HUDEP-2 (cell line): Measurements from ENCODE around the gene SYMPK.

Experiments
- DNase-seq, 76 experiments: peaks; one replicate each; lab custom pipeline; 2025; ENCODE audit not compliant: unreplicated experiment in 76 of 76; lab: John Stamatoyannopoulos, UW

The SYMPK gene

DNA sequence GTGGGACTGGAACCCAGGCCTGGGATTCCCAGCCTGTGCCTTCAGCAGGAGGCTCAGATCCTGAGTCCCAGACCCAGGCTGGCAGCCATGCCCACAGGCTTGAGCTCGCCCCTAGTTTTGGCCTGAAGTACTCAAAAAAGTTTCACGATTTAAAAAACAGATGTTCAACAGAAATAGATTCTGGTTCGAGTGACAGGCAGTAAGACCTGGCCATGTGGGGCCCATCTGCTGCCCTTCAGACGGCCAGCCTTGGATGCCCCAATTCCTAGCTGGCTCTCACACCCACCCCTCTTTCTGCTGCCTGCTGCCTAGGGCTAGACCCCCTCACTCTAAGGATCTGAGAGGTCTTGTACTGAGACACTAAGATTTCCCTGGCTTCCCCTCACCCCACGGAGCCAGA is 77.8 kb downstream of the SYMPK start:
- DNase-seq, result no peak

DNA sequence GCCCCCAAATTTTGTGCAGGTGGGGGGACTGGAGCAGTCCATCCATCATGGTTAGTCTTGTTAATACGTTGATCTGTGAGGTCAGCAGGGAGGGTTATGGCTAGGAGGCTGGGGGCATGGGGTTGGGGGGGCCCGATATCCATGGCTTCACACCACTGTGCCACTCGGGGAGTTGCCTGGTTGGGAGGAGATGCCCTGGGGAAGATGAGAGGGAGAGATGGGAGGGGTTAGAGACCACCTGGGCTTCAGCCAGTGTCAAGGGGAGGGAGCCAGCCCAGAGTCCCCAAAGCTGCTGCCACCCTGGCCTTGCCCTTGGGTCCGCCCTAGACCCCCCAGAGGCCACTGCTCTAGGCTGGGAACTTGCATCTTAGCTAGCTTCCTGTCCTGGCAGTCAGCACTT is 78.9 kb downstream of the SYMPK start:
- no peak for DNase-seq

DNA sequence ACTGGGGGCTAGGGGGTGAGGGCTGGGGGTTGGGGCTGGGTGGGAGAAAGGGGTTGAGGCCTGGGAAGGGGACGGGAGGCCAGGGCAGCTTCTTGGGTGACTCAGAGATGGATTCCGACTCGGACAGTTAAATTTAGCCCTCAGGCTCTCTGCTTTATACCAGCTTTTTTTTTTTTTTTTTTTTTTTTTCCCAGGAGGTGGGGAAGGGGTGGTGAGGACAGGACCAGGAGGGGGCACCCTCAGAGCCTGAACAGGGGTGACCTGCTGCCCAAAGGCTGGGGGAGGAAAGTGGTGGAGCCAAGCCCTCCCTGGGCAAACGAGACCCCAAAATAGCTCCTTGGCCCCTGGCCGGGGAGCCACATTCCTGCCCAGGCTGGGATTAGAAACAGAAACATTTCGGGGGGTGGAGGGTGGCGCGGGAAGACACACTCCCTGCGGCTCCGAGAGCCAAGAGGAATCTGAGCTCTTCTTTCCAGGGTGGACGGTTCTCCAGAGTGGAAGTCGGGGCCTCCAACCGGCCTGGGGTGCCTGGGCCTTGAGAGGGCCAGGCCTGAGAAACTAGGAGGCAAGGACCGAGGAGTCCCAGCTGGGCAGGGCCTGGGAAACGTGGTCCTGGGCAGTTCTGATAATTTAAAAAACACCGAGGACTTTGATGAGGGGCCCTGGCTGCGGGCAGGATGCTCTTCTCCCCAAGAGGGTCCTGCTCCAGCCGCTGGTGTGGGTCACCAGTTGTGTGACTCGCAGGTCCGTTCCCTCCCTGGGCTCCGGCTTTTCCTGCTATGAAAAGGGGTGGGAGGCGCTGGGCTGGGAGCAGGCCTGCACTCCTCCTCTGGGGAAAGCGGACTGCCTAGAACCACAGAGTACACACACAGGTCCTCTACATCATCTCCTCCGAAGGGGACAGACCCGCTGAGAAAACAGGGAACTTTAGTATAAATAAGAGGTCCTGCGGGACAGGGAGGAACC is 79.8 kb downstream of the SYMPK start:
- no peak for DNase-seq

DNA sequence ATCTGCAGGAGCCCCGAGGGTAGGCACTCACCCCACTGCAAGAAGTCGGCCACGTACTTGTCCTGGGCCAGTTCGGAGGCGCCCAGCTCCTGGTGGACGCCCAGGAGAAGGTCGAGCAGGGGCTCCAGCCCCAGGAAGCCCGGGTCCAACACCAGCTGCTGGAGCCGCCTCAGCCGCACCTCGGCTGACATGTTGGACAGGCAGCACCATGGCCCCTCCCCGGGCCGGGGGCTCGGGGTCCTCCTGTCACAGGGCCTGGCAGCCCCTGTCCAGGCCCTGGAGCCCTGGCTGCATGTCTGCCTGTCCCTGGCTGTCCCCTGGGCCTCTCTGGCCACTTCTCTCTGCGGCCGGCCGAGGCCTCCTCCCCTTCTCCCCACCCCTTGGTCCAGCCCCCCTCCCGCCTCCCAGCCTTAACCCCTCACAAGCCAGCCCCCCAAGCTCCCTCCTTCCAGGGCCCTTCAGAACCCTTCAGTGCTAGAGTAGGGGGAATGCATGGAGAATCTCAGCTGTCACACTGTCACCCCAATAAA is 80.7 kb downstream of the SYMPK start, which contains the start of gene DMPK:
Gene DMPK, minus strand, starts transcription at position 329 of the 530 bp plus-strand sequence. Its CDS starts 138 bp downstream, at position 191.
- peak in 1 of 76 experiments; percentile 32 for DNase-seq

DNA sequence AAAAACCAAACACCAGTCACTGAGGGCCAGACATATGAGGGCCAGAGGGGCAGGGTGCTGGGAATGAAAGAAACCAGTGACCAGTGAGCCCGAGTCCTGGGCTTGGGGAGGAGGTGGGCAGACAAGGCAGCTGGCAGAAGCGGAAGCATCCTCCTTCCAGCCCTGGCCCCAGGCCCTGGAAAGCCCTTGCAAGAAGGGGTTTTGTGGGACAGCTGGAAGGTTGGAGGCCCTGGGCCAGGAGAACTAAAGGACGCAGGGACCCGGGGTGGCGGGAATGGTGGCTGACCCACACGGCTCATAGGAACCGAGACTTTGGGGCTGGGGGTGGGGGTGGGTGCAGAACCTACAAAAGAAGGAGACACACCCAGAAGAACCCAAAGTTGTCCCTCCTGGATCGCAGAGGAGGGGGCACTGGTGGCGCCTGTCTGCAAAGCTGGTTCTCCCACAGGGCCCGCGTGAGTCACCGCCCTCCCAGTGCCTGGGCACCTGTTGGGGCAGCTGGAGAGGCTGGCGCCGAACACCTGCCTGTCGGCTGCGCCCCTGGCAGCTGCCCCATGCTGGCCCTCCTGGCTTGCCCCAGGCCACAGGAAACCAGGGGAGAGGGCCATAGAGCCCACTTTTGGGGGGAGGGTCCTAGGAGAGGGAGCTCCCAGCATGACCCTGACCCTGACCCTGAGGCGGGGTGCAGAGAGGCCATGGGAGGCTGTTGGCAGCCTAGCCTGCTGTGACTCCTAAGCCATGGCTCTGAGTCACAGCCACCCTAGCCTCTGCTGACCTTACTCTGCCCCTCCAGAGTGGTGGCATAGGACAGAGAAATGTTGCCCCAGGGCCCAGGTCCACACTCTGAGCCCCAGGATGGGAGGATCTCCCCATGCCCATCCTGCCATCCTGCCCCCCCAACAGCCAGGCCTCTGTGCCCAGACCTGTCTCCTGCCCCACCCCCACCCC is 81.5 kb downstream of the SYMPK start:
- peak in 4 of 76 experiments; percentile 24 to 35 (median 26) for DNase-seq

DNA sequence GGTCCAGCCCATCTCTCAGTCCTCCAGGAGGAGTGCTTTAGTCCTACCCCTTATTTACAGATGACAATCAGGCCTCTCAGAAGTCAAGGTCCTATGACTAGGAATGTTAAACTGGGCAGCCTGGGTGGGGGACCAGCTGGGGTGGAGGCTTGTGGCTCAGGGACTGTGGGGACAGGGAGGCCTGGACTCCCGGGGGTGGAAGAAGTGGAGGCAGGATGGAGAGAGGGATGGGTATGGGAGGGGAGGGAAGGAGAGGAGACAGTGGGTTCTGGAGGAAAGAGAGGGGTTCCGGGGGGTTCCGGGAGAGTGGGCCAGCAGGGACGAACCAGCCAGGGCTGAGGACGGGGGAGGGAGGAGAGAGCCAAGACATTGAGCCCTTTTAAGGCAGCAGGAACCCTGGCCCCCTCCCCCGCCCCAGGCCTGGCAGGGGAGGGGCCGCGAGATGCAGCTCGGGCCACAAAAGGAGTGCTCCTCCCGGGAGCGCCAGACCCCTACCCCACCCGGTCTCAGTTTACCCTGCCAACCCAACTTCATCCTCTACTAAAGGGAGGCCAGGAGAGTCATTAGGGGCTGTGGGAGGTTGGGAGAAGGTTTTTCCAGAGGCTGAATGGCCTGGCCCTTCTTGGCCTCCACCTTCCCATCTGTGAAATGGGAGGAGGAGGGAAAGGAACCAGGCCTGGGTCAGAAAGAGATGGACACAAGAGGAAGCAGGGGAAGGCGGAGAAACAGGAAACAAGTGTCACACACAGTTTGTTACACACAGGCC is 82.3 kb downstream of the SYMPK start:
- DNase-seq, result no peak

DNA sequence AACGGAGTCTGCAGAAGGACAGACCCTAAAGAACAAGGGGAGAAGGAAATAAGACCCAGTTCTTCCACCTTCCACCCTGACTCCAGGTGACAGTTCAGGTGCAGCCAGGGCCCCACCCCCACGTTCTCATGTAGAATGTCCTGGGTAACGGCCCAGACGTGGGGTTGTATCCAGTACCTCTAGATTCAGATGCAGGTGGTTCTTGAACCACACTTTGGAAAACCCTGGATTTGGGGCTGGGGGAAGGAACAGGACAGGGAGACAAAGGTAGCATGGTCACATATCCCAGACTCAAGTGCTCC is 82.8 kb downstream of the SYMPK start:
- no peak for DNase-seq

DNA sequence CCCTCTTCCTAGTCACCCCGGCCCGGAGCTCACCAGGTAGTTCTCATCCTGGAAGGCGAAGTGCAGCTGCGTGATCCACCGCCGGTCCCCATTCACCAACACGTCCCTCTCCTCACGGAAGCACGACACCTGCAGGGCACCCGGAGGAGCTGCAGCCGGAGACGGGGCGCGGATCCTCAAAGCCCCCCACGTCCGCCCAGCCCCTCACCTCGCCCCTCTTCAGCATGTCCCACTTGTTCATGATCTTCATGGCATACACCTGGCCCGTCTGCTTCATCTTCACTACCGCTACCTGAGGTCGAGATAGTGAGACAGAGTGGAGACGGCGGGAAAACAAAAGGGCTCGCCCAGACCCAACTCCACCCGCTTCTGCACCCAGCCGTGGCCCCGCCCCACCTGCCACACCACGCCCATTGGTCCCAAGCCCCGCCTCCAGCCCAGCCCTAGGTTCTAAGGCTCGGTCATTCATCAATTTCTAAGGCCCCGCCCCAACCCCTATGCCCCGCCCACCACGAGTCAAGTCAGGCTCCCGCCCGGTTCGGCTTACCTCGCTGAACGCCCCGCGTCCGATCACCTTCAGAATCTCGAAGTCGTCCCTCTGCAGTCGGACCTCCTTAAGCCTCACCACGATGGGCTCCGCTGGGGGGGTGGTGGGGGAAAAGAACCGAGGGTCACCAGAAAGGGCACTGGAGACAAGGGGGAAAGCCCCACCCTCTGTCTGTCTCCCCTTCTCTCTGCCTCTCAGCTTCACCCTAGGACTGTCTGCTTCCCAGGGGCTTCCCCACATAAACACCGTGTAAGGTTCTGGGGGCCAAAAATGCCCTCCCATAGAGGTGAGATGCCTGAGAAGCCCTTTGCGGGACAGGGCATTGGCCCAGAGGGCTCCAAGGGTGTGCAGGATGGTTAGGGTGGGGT is 83.5 kb downstream of the SYMPK start:
- DNase-seq, result peak; percentile 38 to 100 (median 98)

DNA sequence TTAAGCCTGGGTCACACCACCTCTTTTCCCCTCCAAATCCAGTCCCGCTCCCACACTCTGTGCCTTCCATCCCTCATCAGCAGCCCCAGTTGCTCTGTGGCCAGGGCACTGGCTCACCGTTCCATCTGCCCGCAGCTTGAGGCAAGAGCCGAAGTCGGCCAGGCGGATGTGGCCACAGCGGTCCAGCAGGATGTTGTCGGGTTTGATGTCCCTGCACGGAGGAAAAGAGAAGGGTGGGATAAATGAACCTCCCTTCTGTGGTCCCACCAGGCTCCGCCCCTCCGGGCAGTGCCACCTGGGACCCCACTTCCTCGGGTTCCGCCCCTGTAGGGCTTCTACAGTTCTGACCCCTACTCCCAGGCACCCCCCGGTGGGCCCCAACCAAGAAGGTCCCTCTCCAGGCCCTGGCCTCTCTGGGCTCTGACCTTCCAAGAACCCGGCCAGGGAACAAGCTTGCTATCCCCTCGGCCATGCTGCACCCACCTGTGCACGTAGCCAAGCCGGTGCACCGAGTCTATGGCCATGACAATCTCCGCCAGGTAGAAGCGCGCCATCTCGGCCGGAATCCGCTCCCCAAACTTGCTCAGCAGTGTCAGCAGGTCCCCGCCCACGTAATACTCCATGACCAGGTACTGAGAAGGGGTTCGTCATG is 84.8 kb downstream of the SYMPK start:
- no peak for DNase-seq

DNA sequence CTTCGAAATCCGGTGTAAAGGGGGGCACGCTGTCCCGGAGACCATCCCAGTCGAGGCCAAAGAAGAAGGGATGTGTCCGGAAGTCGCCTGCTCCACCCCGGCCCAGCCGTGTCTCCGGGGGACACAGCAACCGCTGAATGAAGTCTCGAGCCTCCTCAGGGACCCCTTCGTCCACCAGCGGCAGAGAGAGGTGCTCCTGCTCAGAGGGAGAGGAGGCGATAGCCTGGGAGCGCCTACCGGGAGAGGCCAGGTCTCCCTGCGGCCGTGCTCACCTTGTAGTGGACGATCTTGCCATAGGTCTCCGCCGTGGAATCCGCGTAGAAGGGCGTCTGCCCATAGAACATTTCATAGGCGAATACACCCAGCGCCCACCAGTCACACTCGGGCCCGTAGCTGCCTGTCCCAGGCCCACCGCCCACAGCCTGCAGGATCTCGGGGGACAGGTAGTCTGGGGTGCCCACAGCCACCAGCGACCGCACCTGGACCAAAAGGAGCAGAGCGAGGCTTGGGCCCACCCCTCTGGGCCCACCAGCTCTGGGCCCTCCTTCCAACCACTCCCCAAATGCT is 85.5 kb downstream of the SYMPK start:
- no peak for DNase-seq

DNA sequence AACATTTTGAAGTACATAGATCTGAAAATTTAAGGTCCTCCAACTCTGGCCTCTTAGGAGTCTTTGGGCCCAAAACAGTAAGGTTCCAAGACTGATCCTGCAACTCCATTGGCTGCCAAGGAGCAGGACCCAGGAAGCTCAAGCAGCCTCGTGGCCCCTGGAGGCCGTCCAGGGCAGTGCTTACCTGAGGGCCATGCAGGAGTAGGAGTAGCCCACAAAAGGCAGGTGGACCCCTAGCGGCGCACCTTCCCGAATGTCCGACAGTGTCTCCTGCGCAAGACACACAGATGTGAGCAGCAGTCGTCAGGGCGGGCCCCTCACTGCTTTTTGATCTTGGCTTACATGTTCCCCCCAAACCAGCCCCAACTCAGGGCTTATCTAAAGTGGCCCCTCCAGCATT is 88.2 kb downstream of the SYMPK start:
- DNase-seq, result peak in 1 of 76 experiments; percentile 20

DNA sequence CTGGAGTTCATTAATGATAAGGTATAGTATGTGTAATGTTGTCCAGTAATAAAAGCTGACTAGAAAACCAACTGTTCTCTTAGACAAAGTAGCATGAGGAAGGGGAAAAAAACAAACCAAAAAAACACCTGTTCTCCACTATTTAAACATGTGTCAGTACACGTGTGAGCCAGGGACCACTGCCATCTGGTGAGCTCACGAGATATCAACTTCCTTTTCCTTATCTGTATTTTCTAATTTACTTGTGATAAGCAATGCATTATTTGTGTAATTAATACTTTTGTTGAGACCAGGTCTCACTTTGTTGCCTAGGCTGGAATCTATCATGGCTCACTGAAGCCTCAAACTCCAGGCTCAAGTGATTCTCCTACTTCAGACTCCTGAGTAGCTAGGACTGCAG is 89.6 kb downstream of the SYMPK start:
- DNase-seq, result no peak

DNA sequence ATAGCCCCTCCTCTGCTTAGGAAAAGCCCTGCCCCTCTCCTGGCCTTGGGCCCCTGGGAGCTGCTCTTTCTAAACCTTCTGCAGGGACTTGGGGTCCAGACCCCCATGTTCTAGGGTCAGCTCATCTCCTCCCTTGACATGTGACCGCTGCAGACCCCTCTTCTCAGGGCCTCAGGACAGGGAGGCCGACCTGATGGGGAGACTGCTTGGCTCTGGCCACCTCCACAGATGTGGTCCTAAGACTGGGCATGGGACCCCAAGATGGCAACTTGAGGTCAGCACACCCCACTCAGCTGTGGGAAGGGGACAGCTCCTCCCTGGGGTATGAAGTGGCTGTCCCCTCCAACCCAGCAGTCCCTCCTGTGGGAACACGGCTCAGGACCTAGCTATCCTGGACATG is 90.0 kb downstream of the SYMPK start:
- no peak for DNase-seq

DNA sequence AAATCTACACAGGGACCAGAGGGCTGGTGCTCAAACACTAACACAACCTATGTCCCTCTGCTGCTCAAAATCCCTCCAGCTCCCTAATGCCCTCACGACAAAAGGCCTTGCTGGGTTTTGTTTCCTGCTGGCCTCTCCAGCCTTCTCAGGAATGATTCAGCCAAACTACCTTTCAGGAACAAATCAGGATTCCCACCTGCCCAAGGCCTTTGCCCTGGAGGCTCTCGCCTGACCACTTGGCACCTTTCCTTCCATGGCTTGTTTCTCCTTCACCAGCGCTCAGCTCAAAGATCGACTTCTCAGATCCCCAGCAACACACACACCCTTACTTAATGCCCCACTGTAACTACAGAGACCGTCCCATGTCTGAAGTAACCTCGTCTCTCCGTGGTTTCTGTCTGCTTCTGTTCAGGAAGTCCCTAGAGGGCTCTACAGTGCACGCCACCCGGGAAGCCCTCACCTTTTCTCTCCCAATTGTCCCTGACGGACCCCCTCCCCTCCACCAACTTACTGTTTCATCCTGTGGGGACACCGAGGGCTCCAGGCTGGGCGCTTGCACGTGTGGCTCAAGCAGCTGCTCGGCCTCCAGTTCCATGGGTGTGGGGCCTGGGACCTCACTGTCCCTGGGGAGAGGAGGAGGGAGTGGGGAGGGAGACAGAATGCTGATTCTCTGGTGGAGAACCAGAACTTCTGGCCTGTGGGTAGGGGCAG is 90.7 kb downstream of the SYMPK start:
- DNase-seq, result no peak

DNA sequence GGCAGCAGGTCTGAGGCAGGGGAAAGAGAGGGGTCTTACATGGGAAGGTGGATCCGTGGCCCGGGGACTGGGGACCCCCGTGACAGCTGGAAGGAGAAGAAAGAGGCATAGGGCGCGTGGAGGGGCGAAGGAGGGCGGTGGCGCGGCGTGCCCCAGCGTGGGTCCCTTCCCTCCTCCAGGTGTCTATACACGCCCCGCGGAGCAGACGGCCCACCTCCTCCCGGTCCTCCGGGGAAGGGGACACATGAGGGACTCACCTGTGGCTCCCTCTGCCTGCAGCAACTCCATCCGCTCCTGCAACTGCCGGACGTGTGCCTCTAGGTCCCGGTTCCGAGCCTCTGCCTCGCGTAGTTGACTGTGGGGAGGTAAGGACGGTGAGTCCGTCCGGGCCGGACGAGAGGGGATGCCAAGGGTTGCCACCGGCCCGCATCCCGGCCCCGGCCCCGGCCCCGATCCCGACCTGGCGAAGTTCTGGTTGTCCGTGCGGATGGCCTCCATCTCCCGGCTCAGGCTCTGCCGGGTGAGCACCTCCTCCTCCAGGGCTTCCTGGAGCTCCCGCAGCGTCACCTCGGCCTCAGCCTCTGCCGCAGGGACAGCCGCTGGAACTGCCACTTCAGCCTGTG is 91.5 kb downstream of the SYMPK start:
- DNase-seq, result no peak

DNA sequence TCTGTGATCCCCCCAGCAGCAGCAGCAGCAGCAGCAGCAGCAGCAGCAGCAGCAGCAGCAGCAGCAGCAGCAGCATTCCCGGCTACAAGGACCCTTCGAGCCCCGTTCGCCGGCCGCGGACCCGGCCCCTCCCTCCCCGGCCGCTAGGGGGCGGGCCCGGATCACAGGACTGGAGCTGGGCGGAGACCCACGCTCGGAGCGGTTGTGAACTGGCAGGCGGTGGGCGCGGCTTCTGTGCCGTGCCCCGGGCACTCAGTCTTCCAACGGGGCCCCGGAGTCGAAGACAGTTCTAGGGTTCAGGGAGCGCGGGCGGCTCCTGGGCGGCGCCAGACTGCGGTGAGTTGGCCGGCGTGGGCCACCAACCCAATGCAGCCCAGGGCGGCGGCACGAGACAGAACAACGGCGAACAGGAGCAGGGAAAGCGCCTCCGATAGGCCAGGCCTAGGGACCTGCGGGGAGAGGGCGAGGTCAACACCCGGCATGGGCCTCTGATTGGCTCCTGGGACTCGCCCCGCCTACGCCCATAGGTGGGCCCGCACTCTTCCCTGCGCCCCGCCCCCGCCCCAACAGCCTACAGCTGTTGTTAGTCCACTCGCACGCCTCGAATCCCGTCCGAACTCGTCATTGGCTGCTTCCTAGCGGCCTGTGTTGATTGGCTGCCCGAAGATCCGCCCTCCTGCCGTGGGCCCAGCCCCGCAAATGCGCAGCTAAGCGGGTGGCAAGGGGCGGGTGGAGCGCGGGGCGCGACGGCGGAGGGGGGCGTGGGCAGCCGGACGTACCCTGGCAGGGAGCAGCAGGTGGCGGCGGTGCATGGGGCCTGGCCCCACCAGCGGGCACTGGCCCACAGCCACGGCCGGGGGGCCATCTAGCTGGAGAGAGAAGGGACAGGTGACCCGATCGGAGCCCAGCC is 92.5 kb downstream of the SYMPK start:
- DNase-seq, result peak; percentile 92 to 100 (median 99)
